ENCODE results near the gene CDPF1.

CDPF1 gene

GRCh38 chr22:46280063-46280817, 30.1 kb upstream of the CDPF1 start:
- no peak for TF ChIP-seq ZFX (IDR thresholded peaks at IDR 0.05)
- TF ChIP-seq, protein P1, sequence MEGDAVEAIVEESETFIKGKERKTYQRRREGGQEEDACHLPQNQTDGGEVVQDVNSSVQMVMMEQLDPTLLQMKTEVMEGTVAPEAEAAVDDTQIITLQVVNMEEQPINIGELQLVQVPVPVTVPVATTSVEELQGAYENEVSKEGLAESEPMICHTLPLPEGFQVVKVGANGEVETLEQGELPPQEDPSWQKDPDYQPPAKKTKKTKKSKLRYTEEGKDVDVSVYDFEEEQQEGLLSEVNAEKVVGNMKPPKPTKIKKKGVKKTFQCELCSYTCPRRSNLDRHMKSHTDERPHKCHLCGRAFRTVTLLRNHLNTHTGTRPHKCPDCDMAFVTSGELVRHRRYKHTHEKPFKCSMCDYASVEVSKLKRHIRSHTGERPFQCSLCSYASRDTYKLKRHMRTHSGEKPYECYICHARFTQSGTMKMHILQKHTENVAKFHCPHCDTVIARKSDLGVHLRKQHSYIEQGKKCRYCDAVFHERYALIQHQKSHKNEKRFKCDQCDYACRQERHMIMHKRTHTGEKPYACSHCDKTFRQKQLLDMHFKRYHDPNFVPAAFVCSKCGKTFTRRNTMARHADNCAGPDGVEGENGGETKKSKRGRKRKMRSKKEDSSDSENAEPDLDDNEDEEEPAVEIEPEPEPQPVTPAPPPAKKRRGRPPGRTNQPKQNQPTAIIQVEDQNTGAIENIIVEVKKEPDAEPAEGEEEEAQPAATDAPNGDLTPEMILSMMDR (conservative IDR thresholded peaks at IDR 0.05), result no peak

DNA sequence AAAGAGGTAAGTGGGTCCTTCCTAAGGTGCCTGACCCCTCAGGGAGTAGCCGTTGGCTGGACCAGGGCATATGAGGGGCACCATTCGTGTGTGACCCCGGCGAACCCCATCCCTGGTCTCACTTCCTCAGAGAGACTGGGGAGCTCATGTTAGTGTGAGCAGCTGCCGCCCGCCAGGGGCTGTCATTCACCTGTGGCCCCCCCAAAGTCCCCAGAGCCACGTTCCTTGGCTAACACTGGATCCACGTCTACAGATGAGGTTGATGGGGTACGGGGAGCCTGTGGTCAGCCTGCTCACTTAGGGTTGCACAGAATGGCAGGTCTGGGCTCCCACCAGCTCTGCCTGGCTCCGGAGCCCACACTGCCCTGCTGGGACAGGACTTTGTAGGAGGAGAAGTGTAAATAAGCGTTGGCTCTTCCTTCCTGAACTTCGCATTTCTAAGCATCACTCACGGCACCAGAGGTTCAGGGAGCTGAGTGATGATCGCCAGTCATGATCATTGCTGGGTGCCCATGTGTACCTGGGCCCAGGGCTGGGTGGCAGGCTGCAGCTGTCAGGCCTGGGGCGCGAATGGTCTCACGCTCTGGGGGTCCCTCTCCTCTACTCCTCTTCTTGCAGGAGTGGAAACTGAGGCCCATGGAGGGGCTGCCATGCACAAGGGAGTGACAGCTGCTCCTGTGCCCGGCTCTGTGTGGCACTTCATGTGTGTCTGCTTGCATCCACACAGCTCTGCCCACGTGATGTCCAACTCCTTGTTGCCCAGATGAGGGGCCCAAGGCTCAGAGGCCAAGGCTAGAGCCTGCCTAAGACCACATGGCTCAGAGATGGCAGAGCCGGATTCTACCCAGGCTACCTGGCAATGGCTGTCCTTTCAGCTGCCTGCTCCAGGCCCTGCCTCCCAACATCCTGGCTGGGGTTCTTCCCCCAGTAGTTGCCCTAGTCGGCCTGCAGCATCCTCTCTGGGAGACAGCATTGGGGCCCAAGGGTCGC, 28.9 kb upstream of the CDPF1 start:
- no peak for TF ChIP-seq ZFX (IDR thresholded peaks at IDR 0.05)
- H3K27ac ChIP-seq, result no peak overlapping the region

More at GRCh38 chr22:46280063-46280817, 30.1 kb upstream of the CDPF1 start:
- no peak overlapping the region for H3K27ac ChIP-seq

DNA sequence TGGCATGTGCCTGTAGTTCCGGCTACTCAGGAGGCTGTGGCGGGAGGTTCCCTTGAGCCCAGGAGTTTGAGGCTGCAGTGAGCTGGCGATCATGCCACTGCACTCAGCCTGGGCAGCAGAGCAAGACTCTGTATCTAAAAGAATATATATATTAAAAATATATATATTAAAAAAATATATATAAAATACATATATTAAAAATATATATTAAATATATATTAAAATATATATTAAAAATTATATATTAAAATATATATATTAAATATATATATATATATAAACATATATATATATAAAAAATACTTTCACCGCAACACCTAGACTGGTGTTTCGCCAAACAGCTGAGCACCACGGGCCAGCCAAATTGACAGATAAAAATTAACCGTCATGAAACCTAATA, 26.5 kb upstream of the CDPF1 start:
- no peak overlapping the region for H3K27ac ChIP-seq
- TF ChIP-seq, protein P1 (conservative IDR thresholded peaks at IDR 0.05), result no peak
- no peak for TF ChIP-seq ZFX (IDR thresholded peaks at IDR 0.05)

DNA sequence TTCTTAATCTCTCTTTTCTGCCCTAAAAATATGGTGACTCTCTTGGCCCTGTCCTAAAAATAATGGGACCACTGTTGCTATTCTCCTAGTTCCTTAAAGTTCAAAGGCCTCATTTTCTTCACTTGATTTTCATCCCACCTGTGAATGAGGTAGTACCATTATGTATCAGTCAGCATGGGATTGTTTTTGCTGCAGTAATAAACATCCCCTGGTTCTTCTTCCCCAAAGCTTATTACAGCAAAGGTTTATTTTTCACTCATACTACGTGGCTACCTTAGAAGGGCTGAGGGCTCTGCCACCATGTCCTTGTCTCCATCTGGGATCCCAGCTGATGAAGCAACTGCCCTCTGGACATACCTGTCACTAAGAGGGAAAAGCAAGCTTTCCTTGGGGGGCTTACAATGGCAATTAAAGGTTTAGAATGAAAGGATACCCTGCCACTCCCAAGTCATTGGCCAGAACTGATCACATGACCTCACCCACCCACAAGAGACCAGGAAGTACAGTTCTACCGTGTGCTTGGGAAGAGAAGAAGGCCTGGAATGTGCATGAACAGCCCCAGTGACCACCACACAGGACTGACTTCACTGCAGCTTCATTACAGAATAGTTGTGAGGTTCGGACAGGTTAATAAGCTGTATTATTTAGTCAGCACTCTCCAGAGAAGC, 25.5 kb upstream of the CDPF1 start:
- TF ChIP-seq, protein P1 (conservative IDR thresholded peaks at IDR 0.05), result no peak
- no peak for TF ChIP-seq ZFX (IDR thresholded peaks at IDR 0.05)
- no peak overlapping the region for H3K27ac ChIP-seq

GRCh38 chr22:46274381-46274780, 24.3 kb upstream of the CDPF1 start:
- TF ChIP-seq, protein P1 (conservative IDR thresholded peaks at IDR 0.05), result no peak
- TF ChIP-seq ZFX (IDR thresholded peaks at IDR 0.05), result no peak
- H3K27ac ChIP-seq, result no peak overlapping the region

DNA sequence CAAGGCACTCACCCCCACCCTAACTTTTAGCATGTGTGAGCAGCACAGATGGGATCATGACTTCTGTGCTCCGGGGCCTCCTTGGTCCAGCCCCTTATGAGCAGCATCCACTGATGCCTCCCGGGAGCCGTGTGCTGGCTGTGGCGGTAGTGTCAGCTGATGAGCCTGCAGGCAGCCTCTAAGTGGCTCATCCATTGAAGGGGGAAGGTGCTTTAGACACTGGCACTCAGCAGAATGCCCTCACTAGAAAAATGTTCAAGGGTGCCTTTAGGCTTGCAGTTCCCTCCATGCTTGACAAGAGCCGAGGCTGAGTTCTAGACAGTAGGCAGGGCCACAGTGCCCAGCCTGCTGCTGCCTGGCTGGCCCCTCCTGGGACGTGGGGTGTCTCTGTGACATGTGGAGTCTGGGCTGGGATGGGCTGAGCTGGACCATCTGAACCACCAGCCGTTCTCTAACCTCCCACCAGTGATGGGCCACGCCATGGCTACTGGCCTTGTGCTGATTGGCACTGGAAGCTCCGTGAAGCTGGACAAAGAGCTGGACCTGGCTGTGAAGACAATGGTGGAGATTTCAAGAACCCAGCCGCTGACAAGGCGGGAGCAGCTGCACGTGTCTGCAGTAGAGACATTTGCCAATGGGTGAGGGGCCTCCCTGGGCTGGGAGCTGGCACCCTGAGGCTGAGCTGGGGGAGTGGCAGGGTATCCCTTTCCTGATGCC, 23.5 kb upstream of the CDPF1 start:
- TF ChIP-seq ZFX (IDR thresholded peaks at IDR 0.05), result no peak
- TF ChIP-seq, protein P1 (conservative IDR thresholded peaks at IDR 0.05), result no peak
- no peak overlapping the region for H3K27ac ChIP-seq
